Esophagus squamous epithelium (tissue), 4 donors: ENCODE results near the gene TBX4.
"Not testable (repeated sequence)": the region's sequence is repeated elsewhere in the genome, so short reads cannot be mapped to it uniquely, and the experiment has no call there.

ENCODE experiments used
- CTCF ChIP-seq, 6 experiments: fragments of 450-650 bp in 4 of 6; fragments of 200-600 bp in 2 of 6; sonication (generic) in 2 of 6; IDR thresholded peaks; one replicate each; pipeline ENCODE4 v1.5.1; 2016 to 2019; ENCODE audit warnings: antibody characterized with exemption in 6 of 6, mild to moderate bottlenecking in 4 of 6, moderate library complexity in 4 of 6
- POLR2A ChIP-seq, 4 donors: fragments of 450-650 bp; IDR thresholded peaks; one replicate each; pipeline ENCODE4 v1.6.1; 2017; ENCODE audit warnings: antibody characterized with exemption in 4 of 4, mild to moderate bottlenecking in 4 of 4, moderate library complexity in 3 of 4

- TF ChIP-seq CTCF, POLR2A (IDR thresholded peaks at IDR 0.05): not testable (repeated sequence)
These were observed 22.4 kb upstream of the TBX4 start for GRCh38 chr17:61429831-61430230.
